Measurements from ENCODE around the gene CFAP46. TPM values are rescaled to one million over a fixed set of nuclear protein-coding genes. Genes with fewer than 3 reads are reported as not detected.

Gene CFAP46
- total and polyA plus RNA-seq, 9 of the 15 experiments (the other 6 are each of a cell fraction or from before 2014, with no cell fraction given): not detected

GRCh38 chr10:132977076-132977475 is 34.7 kb upstream of the CFAP46 start:
- Histone ChIP-seq H3K36me3 (ENCODE audit: control insufficient read depth, insufficient read depth, low read length) (no peaks in the 10 kb centered on the region), H3K79me2 (ENCODE audit: control insufficient read depth, insufficient read depth, low read length) (no peaks in the 10 kb centered on the region), H3K4me1 (replicated peaks in 1 of 2; ENCODE audit: control insufficient read depth in 2 of 2, insufficient read depth in 2 of 2, low read length in 2 of 2) (no peaks in the 10 kb centered on the region), H3K9ac (ENCODE audit: insufficient read depth in 1 of 2, low read depth in 2 of 2, low read length in 2 of 2) (no peak overlapping the region), H3K27me3 (ENCODE audit: control insufficient read depth in 2 of 2, insufficient read depth in 2 of 2, low read length in 2 of 2) (peaks cover 6 to 59% of the 10 kb centered on the region in 2 experiments; a peak in 4 of 5 replicates), H2AFZ (ENCODE audit: low read depth, low read length) (no peak overlapping the region), H3K4me3 (no peak overlapping the region), H3K4me2 (ENCODE audit: insufficient read depth, low read length) (no peak overlapping the region), H3K27ac (ENCODE audit: extremely low read depth, low read depth, low read length) (no peak overlapping the region), H3K9me3 (replicated peaks; ENCODE audit: control insufficient read depth, insufficient read depth, low read depth, low read length) (no peaks in the 10 kb centered on the region), H4K20me1 (replicated peaks; ENCODE audit: control insufficient read depth, insufficient read depth, low read length) (no peaks in the 10 kb centered on the region), H3K9me1 (ENCODE audit: control insufficient read depth, insufficient read depth, low read length) (no peaks in the 10 kb centered on the region)
- TF ChIP-seq ZNF609 (CRISPR knock-in tag; IDR thresholded peaks at IDR 0.05; ENCODE audit: borderline replicate concordance) (no peak), SLC30A9 (CRISPR knock-in tag; IDR thresholded peaks at IDR 0.05) (no peak), ZNF174 (CRISPR knock-in tag; IDR thresholded peaks at IDR 0.05) (no peak)
- FAIRE-seq (no peak), ATAC-seq (no peak), DNase-seq (ENCODE audit: extremely low read depth in 1 of 4, low spot score in 3 of 4) (no peak)
- ChIA-PET POLR2A (interaction anchor here (0.6 kb wide), 1 partner anchor 96 kb away, joined by 3 read pairs; no protein-coding TSS in a partner anchor), CTCF (ENCODE audit: low intra/inter-chr PET ratio) (no interaction called here)
- intact Hi-C loops (cut with micrococcal nuclease): no loop called here
- WGBS (ENCODE audit: insufficient coverage, low coverage, missing lambda C conversion rate): 3% methylated on average over 19 of the region's 25 CpGs
- no TSS peak for BruUV-seq (replicated peaks)
- in situ Hi-C loops (cut with MboI): no loop called here
